H1 (cell line): Measurements from ENCODE around the gene TMCC3. TPM values are rescaled to one million over a fixed set of nuclear protein-coding genes. Genes with fewer than 3 reads are reported as not detected.

ENCODE experiments used
- ASH2L ChIP-seq: fragments of 200-600, 300-600 bp; sonication (generic); IDR thresholded peaks from one replicate; pipeline ENCODE4 v1.7.1; 2017; ENCODE audit warnings: low read length
- ATF2 ChIP-seq: IDR thresholded peaks from 2 replicates; pipeline ENCODE4 v1.6.1; 2012; ENCODE audit warnings: low read length, inconsistent platforms
- CREB1 ChIP-seq: IDR thresholded peaks from 2 replicates; pipeline ENCODE4 v1.6.1; 2012; ENCODE audit warnings: inconsistent platforms
- KDM5A ChIP-seq: fragments of 200-600 bp; IDR thresholded peaks from 2 replicates; pipeline ENCODE4 v1.7.1; 2012; ENCODE audit warnings: mild to moderate bottlenecking, low read length, inconsistent platforms, mixed read lengths
- RXRA ChIP-seq: IDR thresholded peaks from 2 replicates; pipeline ENCODE4 v1.6.1; 2011; ENCODE audit warnings: low read depth, mild to moderate bottlenecking, low read length, moderate library complexity; ENCODE audit not compliant: insufficient read depth
- SIX5 ChIP-seq: IDR thresholded peaks from 2 replicates; pipeline ENCODE4 v1.6.1; 2011; ENCODE audit warnings: mild to moderate bottlenecking, low read depth, low read length
- SP1 ChIP-seq: IDR thresholded peaks from 2 replicates; pipeline ENCODE4 v1.6.1; 2011; ENCODE audit warnings: low read depth, low read length
- SP2 ChIP-seq: IDR thresholded peaks from 2 replicates; pipeline ENCODE4 v1.6.1; 2012; ENCODE audit warnings: mild to moderate bottlenecking, low read length, inconsistent platforms
- polyA plus RNA-seq, 7 experiments: library from polyadenylated mRNA; depleted of rRNA in 3 of 7; stranded (reverse) in 5 of 7; unstranded in 2 of 7; fragments of >200 nt in 5 of 7; fragments of 200-250 nt in 2 of 7; gene quantifications; 1 replicate in 5 of 7; 2 replicates in 1 of 7; 4 replicates in 1 of 7; pipeline versions ENCODE4 v1.2.1 to v1.2.3, GENCODE V29; 2011 to 2013; ENCODE audit warnings: missing spikeins in 2 of 7, mixed read lengths in 2 of 7
- total RNA-seq: library from RNA; stranded (reverse); fragmentation: NEBNext Ultra II Directional; extraction: Animal tissue kit (Norgen Biotek cat#: 25700); gene quantifications from 2 replicates; pipeline ENCODE4 v1.2.1, GENCODE V29; 2021

Gene TMCC3
- total and polyA plus RNA-seq, 2 of the 8 experiments (the other 6 are each of a cell fraction or from before 2014, with no cell fraction given): 1.7 to 4.1 TPM

GRCh38 chr12:94667031-94667540 is 16.7 kb upstream of the TMCC3 start (continued):
- no peak for TF ChIP-seq SP1
- no peak for TF ChIP-seq SIX5
- TF ChIP-seq CREB1: no peak
- no peak for TF ChIP-seq RXRA
- TF ChIP-seq ASH2L: no peak
- TF ChIP-seq KDM5A: no peak
- TF ChIP-seq ATF2: no peak
- TF ChIP-seq SP2: no peak
